Naive thymus-derived CD8-positive, alpha-beta T cell (primary cell): Measurements from ENCODE around the gene PRND. TPM values are rescaled to one million over a fixed set of nuclear protein-coding genes. Genes with fewer than 3 reads are reported as not detected.
A peak's percentile ranks its signal among the peaks of the same experiment; 100 is the strongest.

Experiments used
- ATAC-seq, 2 donors: fragments of 150-1000 bp; cut with Tn5 transposase in 1 of 2; sonication (Bioruptor Pico), chemical (Tn5 transposase) in 1 of 2; 1 replicate in 1 of 2; 2 replicates in 1 of 2; pipeline ENCODE4 v1.10.0; 2021; ENCODE audit warnings: mild to moderate bottlenecking in 2 of 2, moderate library complexity in 2 of 2
- POLR2A ChIA-PET: fragments of 350-600 bp; sonication (Branson Sonifier 250); formaldehyde crosslinking; loops from one replicate; lab custom pipeline; 2021; ENCODE audit warnings: antibody characterized with exemption; lab: Charles Lee
- DNase-seq, 10 donors: peaks; one replicate each; pipeline versions ENCODE4 v3.0.0 to v3.0.0-alpha.2; 2020 to 2022
- H3K27ac Mint-ChIP-seq, 10 donors: one replicate each; pipeline ENCODE4 v1.8.0; 2020 to 2022; ENCODE audit warnings: mild to moderate bottlenecking in 10 of 10, mixed read lengths in 10 of 10, moderate library complexity in 4 of 10, inconsistent platforms in 1 of 10
- H3K27me3 Mint-ChIP-seq, 5 donors: one replicate each; pipeline ENCODE4 v1.8.0; 2021 to 2022; ENCODE audit warnings: mixed read lengths in 5 of 5
- H3K36me3 Mint-ChIP-seq, 3 donors: one replicate each; pipeline ENCODE4 v1.8.0; 2020 to 2022; ENCODE audit warnings: mixed read lengths in 3 of 3, mild to moderate bottlenecking in 2 of 3, inconsistent platforms in 1 of 3
- H3K4me1 Mint-ChIP-seq, 4 donors: one replicate each; pipeline ENCODE4 v1.8.0; 2021 to 2022; ENCODE audit warnings: mixed read lengths in 4 of 4
- H3K4me3 Mint-ChIP-seq, 10 donors: one replicate each; pipeline ENCODE4 v1.8.0; 2020 to 2022; ENCODE audit warnings: mild to moderate bottlenecking in 10 of 10, mixed read lengths in 10 of 10, moderate library complexity in 6 of 10, inconsistent platforms in 1 of 10
- H3K9me3 Mint-ChIP-seq, 9 donors: one replicate each; pipeline ENCODE4 v1.8.0; 2020 to 2022; ENCODE audit warnings: mixed read lengths in 9 of 9, mild to moderate bottlenecking in 3 of 9, inconsistent platforms in 1 of 9, moderate library complexity in 1 of 9
- polyA plus RNA-seq, 3 donors: library from polyadenylated mRNA; unstranded; fragments of 300-500 nt; fragmentation: Illumina TruSeq; gene quantifications; one replicate each; pipeline ENCODE4 v1.2.3, GENCODE V29; 2021
- total RNA-seq, 8 experiments: library from RNA in 2 of 8; stranded (reverse) in 2 of 8; gene quantifications; one replicate each; pipeline ENCODE4 v1.2.3 and lab custom pipeline; 2021 to 2026

The PRND gene
- total RNA-seq (not detected), polyA plus RNA-seq (not detected), total RNA-seq (lab: John Stamatoyannopoulos, UW) (0 reads per million in 6 experiments)

GRCh38 chr20:4721719-4722118, at the start of gene PRND:
Gene PRND, plus strand, starts transcription at chr20:4721909. Its CDS starts 2,643 bp downstream, at chr20:4724552.
- Mint-ChIP-seq H3K4me1 (peaks cover 4 to 27% (median 17%) of the 10 kb centered on the region in 4 donors), H3K36me3 (no peaks in the 10 kb centered on the region), H3K9me3 (no peaks in the 10 kb centered on the region), H3K4me3 (peak within 1 kb of the TSS in 3 of 10 donors; percentile 4 to 39 (median 12)), H3K27me3 (peaks cover 0 to 1% (median 0%) of the 10 kb centered on the region in 5 donors), H3K27ac (peak within 1 kb of the TSS in 7 of 10 donors; percentile 23 to 81 (median 57))
- POLR2A ChIA-PET = no interaction called here
- ATAC-seq (no peak), DNase-seq (no peak)

GRCh38 chr20:4672948-4673347, 48.8 kb upstream of the PRND start:
- Mint-ChIP-seq H3K9me3 (no peaks in the 10 kb centered on the region), H3K4me1 (peaks cover 0 to 4% (median 0%) of the 10 kb centered on the region in 4 donors), H3K27ac (peak overlapping the region in 1 of 10 donors; percentile 53), H3K27me3 (peaks cover 3 to 14% (median 4%) of the 10 kb centered on the region in 5 donors), H3K4me3 (no peak overlapping the region), H3K36me3 (no peaks in the 10 kb centered on the region)
- DNase-seq = no peak
- ATAC-seq = no peak
- POLR2A ChIA-PET = no interaction called here

DNA sequence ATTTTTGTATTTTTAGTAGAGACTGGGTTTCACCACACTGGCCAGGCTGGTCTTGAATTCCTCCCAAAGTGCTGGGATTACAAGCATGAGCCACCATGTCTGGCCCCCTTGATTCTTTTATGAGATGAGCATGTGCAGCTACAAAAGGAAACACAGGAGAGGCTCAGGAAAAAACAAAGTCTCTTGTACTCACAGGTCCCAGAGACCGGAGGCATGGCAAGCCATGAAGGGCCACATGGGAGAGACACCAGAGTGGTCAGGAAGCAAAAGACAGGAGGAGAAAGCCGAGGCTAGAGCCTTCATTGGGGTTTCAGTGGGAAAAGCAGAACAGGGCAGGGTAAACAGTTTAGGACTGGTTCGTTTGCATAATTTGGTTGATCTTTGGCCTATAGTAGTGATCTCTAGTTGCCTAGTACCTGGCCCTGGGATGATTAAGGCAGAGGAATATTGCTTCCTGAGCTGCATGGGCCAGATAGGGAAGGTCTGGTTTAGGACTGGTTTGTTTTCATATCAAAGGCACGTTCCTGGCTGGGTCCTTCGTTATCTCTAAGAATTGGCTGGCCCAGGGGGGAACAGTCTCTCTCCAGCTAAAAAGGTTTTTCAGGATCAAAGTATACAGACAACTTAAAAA, 48.2 kb upstream of the PRND start:
- Mint-ChIP-seq H3K27me3 (peaks cover 3 to 14% (median 4%) of the 10 kb centered on the region in 5 donors), H3K4me1 (peaks cover 0 to 4% (median 0%) of the 10 kb centered on the region in 4 donors), H3K4me3 (no peak overlapping the region), H3K9me3 (no peaks in the 10 kb centered on the region), H3K36me3 (no peaks in the 10 kb centered on the region), H3K27ac (peak overlapping the region in 2 of 10 donors; percentile 53 to 68)
- ATAC-seq (no peak), DNase-seq (no peak)
- POLR2A ChIA-PET = no interaction called here

DNA sequence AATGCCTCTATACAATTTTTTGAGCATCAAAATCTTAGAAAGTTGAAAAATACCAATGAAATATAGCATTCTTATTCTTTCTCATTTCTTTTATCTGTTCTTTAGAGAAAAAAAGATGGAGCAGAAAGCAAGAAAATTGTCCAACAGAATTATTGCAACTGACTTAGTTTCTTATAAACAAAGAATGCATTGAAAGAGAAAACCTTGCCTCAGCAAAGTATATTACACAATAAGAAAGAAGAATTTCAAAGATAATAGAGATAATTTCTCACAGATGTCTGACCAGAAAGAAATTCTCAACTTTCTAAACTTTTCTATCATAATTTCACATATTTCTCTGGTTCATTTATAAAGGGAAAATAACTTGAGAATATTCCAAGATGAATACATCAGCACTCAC, 47.0 kb upstream of the PRND start:
- POLR2A ChIA-PET = no interaction called here

GRCh38 chr20:4677846-4678245, 43.9 kb upstream of the PRND start:
- ATAC-seq (no peak), DNase-seq (no peak)
- Mint-ChIP-seq H3K9me3 (no peaks in the 10 kb centered on the region), H3K27ac (no peak overlapping the region), H3K4me3 (no peak overlapping the region), H3K27me3 (peaks cover 0 to 6% (median 0%) of the 10 kb centered on the region in 5 donors), H3K4me1 (peaks cover 0 to 2% (median under 1%) of the 10 kb centered on the region in 4 donors), H3K36me3 (no peaks in the 10 kb centered on the region)
- POLR2A ChIA-PET = interaction anchor here (0.6 kb wide), 1 partner anchor 898 kb away, joined by 7 read pairs; no protein-coding TSS in a partner anchor

More for the DNA sequence above, 47.0 kb upstream of the PRND start:
- Mint-ChIP-seq H3K9me3 (no peaks in the 10 kb centered on the region), H3K27me3 (peaks cover 3 to 14% (median 4%) of the 10 kb centered on the region in 5 donors), H3K27ac (no peak overlapping the region), H3K36me3 (no peaks in the 10 kb centered on the region), H3K4me1 (peaks cover 0 to 4% (median 0%) of the 10 kb centered on the region in 4 donors), H3K4me3 (no peak overlapping the region)
- ATAC-seq = no peak
- no peak for DNase-seq

GRCh38 chr20:4681401-4681800, 40.3 kb upstream of the PRND start:
- ATAC-seq (no peak), DNase-seq (no peak)
- H3K27me3 Mint-ChIP-seq = no peaks in the 10 kb centered on the region
- peak overlapping the region in 2 of 10 donors; percentile 16 to 31 for H3K27ac Mint-ChIP-seq
- H3K4me3 Mint-ChIP-seq = no peak overlapping the region
- peaks cover 16 to 32% (median 31%) of the 10 kb centered on the region in 4 donors for H3K4me1 Mint-ChIP-seq
- H3K9me3 Mint-ChIP-seq = no peaks in the 10 kb centered on the region
- no peaks in the 10 kb centered on the region for H3K36me3 Mint-ChIP-seq
- POLR2A ChIA-PET = no interaction called here

GRCh38 chr20:4681991-4682401, 39.7 kb upstream of the PRND start:
- no peaks in the 10 kb centered on the region for H3K9me3 Mint-ChIP-seq
- H3K4me1 Mint-ChIP-seq = peaks cover 16 to 32% (median 31%) of the 10 kb centered on the region in 4 donors
- DNase-seq (no peak), ATAC-seq (no peak)
- POLR2A ChIA-PET = no interaction called here
- H3K36me3 Mint-ChIP-seq = no peaks in the 10 kb centered on the region
- H3K27ac Mint-ChIP-seq = peak overlapping the region in 5 of 10 donors; percentile 25 to 95 (median 43)
- H3K27me3 Mint-ChIP-seq = no peaks in the 10 kb centered on the region
- no peak overlapping the region for H3K4me3 Mint-ChIP-seq

GRCh38 chr20:4682682-4683081, 39.0 kb upstream of the PRND start:
- Mint-ChIP-seq H3K4me1 (peaks cover 18 to 37% (median 36%) of the 10 kb centered on the region in 4 donors), H3K9me3 (no peaks in the 10 kb centered on the region), H3K27ac (peak overlapping the region in 5 of 10 donors; percentile 11 to 97 (median 74)), H3K36me3 (no peaks in the 10 kb centered on the region), H3K4me3 (no peak overlapping the region), H3K27me3 (no peaks in the 10 kb centered on the region)
- POLR2A ChIA-PET = no interaction called here
- DNase-seq (no peak), ATAC-seq (no peak)

DNA sequence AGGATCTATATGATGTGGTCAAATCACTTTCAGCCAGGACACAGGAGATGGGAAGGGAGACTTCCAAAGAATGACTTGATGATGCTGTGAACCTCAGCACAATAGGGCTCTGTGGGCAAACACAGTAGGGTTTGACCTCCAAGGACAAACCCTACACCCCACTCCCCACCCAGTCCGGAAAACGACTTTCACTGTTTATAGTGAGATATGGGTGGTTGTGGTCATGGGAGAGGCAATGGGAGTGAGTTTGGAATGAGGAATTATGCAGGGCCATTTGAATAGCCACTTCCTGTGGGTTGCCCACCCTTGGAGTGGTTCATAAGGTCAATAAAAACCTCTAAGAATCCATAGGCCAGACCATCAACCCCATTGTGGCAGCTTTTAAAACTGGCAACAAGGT, 38.4 kb upstream of the PRND start:
- Mint-ChIP-seq H3K27me3 (no peaks in the 10 kb centered on the region), H3K4me3 (no peak overlapping the region), H3K27ac (peak overlapping the region; percentile 74 to 97 (median 94)), H3K9me3 (no peaks in the 10 kb centered on the region), H3K36me3 (no peaks in the 10 kb centered on the region), H3K4me1 (peaks cover 18 to 41% (median 41%) of the 10 kb centered on the region in 4 donors)
- ATAC-seq (no peak), DNase-seq (no peak)
- POLR2A ChIA-PET = no interaction called here

DNA sequence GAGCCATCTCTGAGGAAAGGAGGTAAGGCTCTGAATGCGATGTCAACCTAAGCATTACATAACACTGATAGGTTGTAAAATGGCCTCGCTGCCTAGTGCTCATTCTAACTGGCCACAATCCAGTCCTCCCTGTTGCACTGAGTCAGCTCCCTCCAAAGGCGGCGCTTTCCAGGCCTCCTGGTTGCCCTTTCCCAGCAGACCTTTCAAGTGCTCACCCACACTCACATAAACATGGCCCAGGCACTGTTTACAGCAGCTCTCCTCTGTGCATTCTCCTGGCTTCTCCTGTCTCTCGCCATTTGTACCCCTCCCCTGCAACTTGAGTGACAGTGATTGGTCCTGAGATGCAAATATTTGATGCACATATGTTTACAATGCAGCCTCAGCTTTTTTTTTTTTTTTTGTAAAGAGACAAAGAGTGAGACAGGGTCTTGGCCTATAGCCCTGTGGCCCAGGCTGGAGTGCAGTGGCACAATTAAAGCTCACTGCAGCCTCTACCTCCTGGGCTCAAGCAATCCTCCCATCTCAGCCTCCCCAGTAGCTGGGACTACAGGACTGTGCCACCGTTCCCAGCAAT, 36.8 kb upstream of the PRND start:
- H3K9me3 Mint-ChIP-seq = no peaks in the 10 kb centered on the region
- H3K4me3 Mint-ChIP-seq = peak overlapping the region in 8 of 10 donors; percentile 72 to 93 (median 80)
- DNase-seq = no peak
- no peaks in the 10 kb centered on the region for H3K27me3 Mint-ChIP-seq
- ATAC-seq = no peak
- POLR2A ChIA-PET = interaction anchor here (0.5 to 0.7 kb wide), 2 partner anchors 213 to 1311 kb away, joined by 3 read pairs; no protein-coding TSS in a partner anchor
- H3K4me1 Mint-ChIP-seq = peaks cover 20 to 57% (median 53%) of the 10 kb centered on the region in 4 donors
- H3K27ac Mint-ChIP-seq = peak overlapping the region in 9 of 10 donors; percentile 73 to 97 (median 92)
- H3K36me3 Mint-ChIP-seq = peaks cover 0 to 1% (median 0%) of the 10 kb centered on the region in 3 donors

GRCh38 chr20:4685923-4686221, 35.8 kb upstream of the PRND start:
- POLR2A ChIA-PET = no interaction called here
- Mint-ChIP-seq H3K27me3 (no peaks in the 10 kb centered on the region), H3K27ac (peak overlapping the region; percentile 84 to 99 (median 95)), H3K4me3 (peak overlapping the region; percentile 83 to 93 (median 88)), H3K4me1 (peaks cover 20 to 61% (median 59%) of the 10 kb centered on the region in 4 donors), H3K9me3 (no peaks in the 10 kb centered on the region), H3K36me3 (peaks cover 0 to 8% (median 0%) of the 10 kb centered on the region in 3 donors)
- DNase-seq (no peak), ATAC-seq (no peak)

DNA sequence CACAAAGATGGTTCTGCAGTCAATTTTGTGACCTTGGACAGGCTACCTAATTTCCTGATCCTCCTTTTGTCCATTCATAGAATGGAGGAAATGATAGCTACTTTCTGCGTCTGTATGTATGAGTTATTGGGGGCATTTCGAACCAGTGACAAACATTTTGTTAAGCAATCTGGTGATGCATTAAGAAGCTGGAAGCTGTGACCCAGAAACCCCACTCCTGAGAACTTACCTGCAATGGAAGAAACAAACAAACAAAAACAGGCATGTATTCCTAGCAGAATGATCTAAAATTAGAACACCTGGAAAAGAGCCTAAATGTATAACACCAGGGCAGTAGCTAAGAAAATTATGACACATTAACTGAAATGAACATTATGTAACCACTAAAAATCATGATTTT, 33.4 kb upstream of the PRND start:
- no peak for ATAC-seq
- peaks cover 26 to 78% (median 73%) of the 10 kb centered on the region in 4 donors for H3K4me1 Mint-ChIP-seq

DNA sequence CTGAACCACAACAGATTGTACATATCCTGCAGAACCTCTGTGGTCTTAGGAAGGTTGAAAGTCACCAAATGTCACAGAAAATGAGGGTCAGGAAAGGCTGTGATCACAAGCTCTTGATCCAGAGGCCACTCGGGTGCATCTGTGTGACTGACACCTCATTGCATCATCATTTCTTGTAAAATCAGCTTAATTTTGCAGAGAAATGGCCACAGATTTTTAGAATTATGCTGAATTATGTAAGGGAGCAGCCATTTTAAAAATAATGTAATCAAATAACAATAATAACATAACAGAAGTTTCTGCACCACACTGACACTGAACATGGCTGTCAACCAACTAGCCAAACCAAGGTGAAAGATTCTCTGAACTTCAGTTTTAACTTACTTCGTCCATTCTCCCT, 32.5 kb upstream of the PRND start:
- ATAC-seq = no peak
- POLR2A ChIA-PET = no interaction called here

More for the DNA sequence above, 33.4 kb upstream of the PRND start:
- Mint-ChIP-seq H3K27ac (peak overlapping the region in 8 of 10 donors; percentile 6 to 91 (median 30)), H3K4me3 (peak overlapping the region in 8 of 10 donors; percentile 20 to 91 (median 36)), H3K9me3 (no peaks in the 10 kb centered on the region), H3K36me3 (peaks cover 0 to 21% (median 5%) of the 10 kb centered on the region in 3 donors), H3K27me3 (no peaks in the 10 kb centered on the region)
- no peak for DNase-seq
- POLR2A ChIA-PET = no interaction called here

More for the DNA sequence above, 32.5 kb upstream of the PRND start:
- DNase-seq = no peak
- Mint-ChIP-seq H3K9me3 (no peaks in the 10 kb centered on the region), H3K4me1 (peaks cover 19 to 71% (median 68%) of the 10 kb centered on the region in 4 donors), H3K36me3 (peaks cover 0 to 29% (median 5%) of the 10 kb centered on the region in 3 donors), H3K4me3 (peak overlapping the region in 2 of 10 donors; percentile 50 to 74), H3K27me3 (no peaks in the 10 kb centered on the region), H3K27ac (peak overlapping the region in 6 of 10 donors; percentile 12 to 72 (median 37))
